Caco-2 (cell line): Measurements from ENCODE around the gene ATP6V1F. TPM values are rescaled to one million over a fixed set of nuclear protein-coding genes. Genes with fewer than 3 reads are reported as not detected.

Experiments
- BruUV-seq: library from RNA; stranded (reverse); fragments of 400-500 nt; replicated peaks from 2 replicates; lab custom pipeline; 2021; lab: Mats Ljungman, UMichigan
- CTCF ChIA-PET: fragments of 300-600 bp; sonication (Branson Sonifier 250); formaldehyde crosslinking; loops from one replicate; lab custom pipeline; 2022; ENCODE audit warnings: antibody characterized with exemption; lab: Charles Lee
- POLR2A ChIA-PET: fragments of 300-600 bp; sonication (Branson Sonifier 250); formaldehyde crosslinking; loops from one replicate; lab custom pipeline; 2022; ENCODE audit warnings: antibody characterized with exemption; lab: Charles Lee
- DNase-seq, 2 experiments: peaks; one replicate each; pipeline versions ENCODE4 v3.0.0 to v3.0.0-alpha.2; 2020 to 2022
- H3K27me3 ChIP-seq: replicated peaks from 2 replicates; pipeline ENCODE4 v1.6.0; 2011; ENCODE audit warnings: low read length; ENCODE audit not compliant: control insufficient read depth, insufficient read depth
- H3K36me3 ChIP-seq: 2 replicates; pipeline ENCODE4 v1.5.1; 2011; ENCODE audit warnings: low read length; ENCODE audit not compliant: control insufficient read depth, insufficient read depth
- H3K4me1 ChIP-seq: fragments of 250-450 bp; sonication (Bioruptor Pico); 2 replicates; pipeline ENCODE4 v1.5.1; 2020; ENCODE audit warnings: mild to moderate bottlenecking
- H3K4me3 ChIP-seq: 2 replicates; pipeline ENCODE4 v1.5.1; 2011; ENCODE audit warnings: low read depth, mild to moderate bottlenecking, control low read depth, low read length
- H3K9me3 ChIP-seq: fragments of 250-450 bp; sonication (Bioruptor Pico); 2 replicates; pipeline ENCODE4 v1.5.1; 2020; ENCODE audit warnings: mild to moderate bottlenecking, moderate library complexity
- H3K27ac Mint-ChIP-seq: one replicate; pipeline ENCODE4 v1.8.0; 2022; ENCODE audit warnings: mixed read lengths; ENCODE audit not compliant: unreplicated experiment
- H3K27me3 Mint-ChIP-seq: one replicate; pipeline ENCODE4 v1.8.0; 2022; ENCODE audit warnings: mixed read lengths; ENCODE audit not compliant: insufficient read depth, unreplicated experiment
- H3K36me3 Mint-ChIP-seq: one replicate; pipeline ENCODE4 v1.8.0; 2022; ENCODE audit warnings: mild to moderate bottlenecking, mixed read lengths; ENCODE audit not compliant: insufficient read depth, unreplicated experiment
- H3K4me1 Mint-ChIP-seq: one replicate; pipeline ENCODE4 v1.8.0; 2022; ENCODE audit warnings: low read depth, mixed read lengths; ENCODE audit not compliant: unreplicated experiment
- H3K4me3 Mint-ChIP-seq: one replicate; pipeline ENCODE4 v1.8.0; 2022; ENCODE audit warnings: mild to moderate bottlenecking, moderate library complexity, mixed read lengths; ENCODE audit not compliant: unreplicated experiment
- H3K9me3 Mint-ChIP-seq: one replicate; pipeline ENCODE4 v1.8.0; 2022; ENCODE audit warnings: mixed read lengths; ENCODE audit not compliant: unreplicated experiment
- intact Hi-C: fragments of 100-400 bp; cut with micrococcal nuclease; formaldehyde crosslinking; loops from one replicate; pipeline ENCODE4 v1.10.0; 2022; ENCODE audit not compliant: unreplicated experiment
- total RNA-seq: library from RNA; stranded (reverse); gene quantifications from 2 replicates; pipeline ENCODE4 v1.2.3, GENCODE V29; 2022
- TF ChIP-seq, protein P1 (sequence below), 2 experiments: fragments of 200-600 bp in 1 of 2; IDR thresholded peaks; 1 replicate in 1 of 2; 2 replicates in 1 of 2; pipeline versions ENCODE4 v1.5.1 to v1.8.0; 2011 to 2022; ENCODE audit warnings: antibody characterized with exemption in 1 of 2, control low read depth in 1 of 2, inconsistent platforms in 1 of 2, low read depth in 1 of 2, low read length in 1 of 2, mild to moderate bottlenecking in 1 of 2, moderate library complexity in 1 of 2; ENCODE audit not compliant: insufficient read depth in 1 of 2, severe bottlenecking in 1 of 2, unreplicated experiment in 1 of 2

The ATP6V1F gene
- total RNA-seq, 1 experiment from 2014 or later, result 162 TPM

DNA sequence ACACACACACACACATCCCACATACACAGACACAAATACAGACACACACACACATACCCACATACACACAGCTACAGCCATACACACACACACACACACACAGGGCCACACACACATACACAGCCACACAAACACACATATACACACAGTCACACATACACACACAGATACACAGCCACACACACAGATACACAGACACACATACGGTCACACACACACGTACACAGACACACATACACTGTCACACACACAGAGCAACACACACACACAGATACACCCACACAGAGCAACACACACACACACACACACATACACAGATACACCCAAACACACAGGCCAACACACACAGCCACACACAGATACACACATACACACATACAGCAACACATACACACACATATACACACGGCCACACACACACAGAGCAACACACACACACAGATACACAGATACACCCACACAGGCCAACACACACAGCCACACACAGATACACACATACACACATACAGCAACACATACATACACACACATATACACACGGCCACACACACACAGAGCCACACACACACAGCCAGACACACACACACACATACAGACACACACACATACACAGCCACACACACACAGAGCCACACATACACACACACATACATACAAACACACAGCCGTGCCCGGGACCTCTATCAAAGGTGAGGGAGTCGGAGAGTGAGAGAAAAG is 25.5 kb downstream of the ATP6V1F start:
- Mint-ChIP-seq H3K36me3 (no peaks in the 10 kb centered on the region), H3K9me3 (no peaks in the 10 kb centered on the region), H3K4me1 (no peaks in the 10 kb centered on the region), H3K27me3 (no peaks in the 10 kb centered on the region), H3K27ac (no peak overlapping the region), H3K4me3 (no peak overlapping the region)
- no peak for DNase-seq
- ChIA-PET POLR2A (no interaction called here), CTCF (interaction anchor here (0.6 kb wide), 2 partner anchors 55 to 203 kb away, joined by 5 to 10 read pairs; no protein-coding TSS in a partner anchor)
- no TSS peak for BruUV-seq
- Histone ChIP-seq H3K27me3 (no peaks in the 10 kb centered on the region), H3K4me1 (peaks cover 12% of the 10 kb centered on the region), H3K9me3 (no peaks in the 10 kb centered on the region), H3K36me3 (no peaks in the 10 kb centered on the region), H3K4me3 (no peak overlapping the region)
- TF ChIP-seq, protein P1, sequence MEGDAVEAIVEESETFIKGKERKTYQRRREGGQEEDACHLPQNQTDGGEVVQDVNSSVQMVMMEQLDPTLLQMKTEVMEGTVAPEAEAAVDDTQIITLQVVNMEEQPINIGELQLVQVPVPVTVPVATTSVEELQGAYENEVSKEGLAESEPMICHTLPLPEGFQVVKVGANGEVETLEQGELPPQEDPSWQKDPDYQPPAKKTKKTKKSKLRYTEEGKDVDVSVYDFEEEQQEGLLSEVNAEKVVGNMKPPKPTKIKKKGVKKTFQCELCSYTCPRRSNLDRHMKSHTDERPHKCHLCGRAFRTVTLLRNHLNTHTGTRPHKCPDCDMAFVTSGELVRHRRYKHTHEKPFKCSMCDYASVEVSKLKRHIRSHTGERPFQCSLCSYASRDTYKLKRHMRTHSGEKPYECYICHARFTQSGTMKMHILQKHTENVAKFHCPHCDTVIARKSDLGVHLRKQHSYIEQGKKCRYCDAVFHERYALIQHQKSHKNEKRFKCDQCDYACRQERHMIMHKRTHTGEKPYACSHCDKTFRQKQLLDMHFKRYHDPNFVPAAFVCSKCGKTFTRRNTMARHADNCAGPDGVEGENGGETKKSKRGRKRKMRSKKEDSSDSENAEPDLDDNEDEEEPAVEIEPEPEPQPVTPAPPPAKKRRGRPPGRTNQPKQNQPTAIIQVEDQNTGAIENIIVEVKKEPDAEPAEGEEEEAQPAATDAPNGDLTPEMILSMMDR (IDR thresholded peaks at IDR 0.05; ENCODE audit: insufficient read depth in 1 of 2, low read depth in 1 of 2, low read length in 1 of 2, severe bottlenecking in 1 of 2, unreplicated experiment in 1 of 2), result no peak
- intact Hi-C loops, result loop anchor here (10.0 kb wide), 1 partner anchor 283 kb away; no protein-coding TSS in a partner anchor

DNA sequence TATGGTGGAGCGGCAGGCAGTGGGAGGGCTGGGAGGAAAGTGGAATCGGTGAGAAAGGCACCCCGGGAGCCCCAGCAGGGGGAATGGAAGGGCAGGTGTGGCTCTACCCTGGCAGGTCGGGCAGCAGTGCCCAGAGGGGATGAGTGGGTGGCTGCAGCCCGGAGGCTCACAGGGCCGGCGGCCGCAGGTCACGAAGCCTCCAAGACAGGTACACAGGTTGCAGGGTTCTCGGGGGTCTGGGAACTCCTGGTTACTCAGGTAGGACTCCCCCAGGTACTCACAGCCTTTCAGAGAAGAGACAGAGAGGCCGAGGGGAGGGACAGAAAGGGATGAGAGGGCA is 26.1 kb downstream of the ATP6V1F start:
- intact Hi-C loops, result loop anchor here (10.0 kb wide), 1 partner anchor 284 kb away; no protein-coding TSS in a partner anchor
- CTCF ChIA-PET, result interaction anchor here (0.6 kb wide), 2 partner anchors 56 to 203 kb away, joined by 5 to 10 read pairs; no protein-coding TSS in a partner anchor
- no peaks in the 10 kb centered on the region for H3K9me3 Mint-ChIP-seq
- H3K36me3 Mint-ChIP-seq, result no peaks in the 10 kb centered on the region
- POLR2A ChIA-PET, result no interaction called here
- H3K27me3 ChIP-seq, result no peaks in the 10 kb centered on the region
- DNase-seq, result no peak
- TF ChIP-seq, protein P1 (IDR thresholded peaks at IDR 0.05; ENCODE audit: insufficient read depth in 1 of 2, low read depth in 1 of 2, low read length in 1 of 2, severe bottlenecking in 1 of 2, unreplicated experiment in 1 of 2), result no peak
- no peak overlapping the region for H3K4me3 ChIP-seq
- H3K9me3 ChIP-seq, result no peaks in the 10 kb centered on the region
- BruUV-seq, result no TSS peak
- no peaks in the 10 kb centered on the region for H3K4me1 Mint-ChIP-seq
- no peaks in the 10 kb centered on the region for H3K27me3 Mint-ChIP-seq
- peaks cover 10% of the 10 kb centered on the region for H3K4me1 ChIP-seq
- H3K4me3 Mint-ChIP-seq, result no peak overlapping the region
- H3K27ac Mint-ChIP-seq, result no peak overlapping the region
- no peaks in the 10 kb centered on the region for H3K36me3 ChIP-seq

DNA sequence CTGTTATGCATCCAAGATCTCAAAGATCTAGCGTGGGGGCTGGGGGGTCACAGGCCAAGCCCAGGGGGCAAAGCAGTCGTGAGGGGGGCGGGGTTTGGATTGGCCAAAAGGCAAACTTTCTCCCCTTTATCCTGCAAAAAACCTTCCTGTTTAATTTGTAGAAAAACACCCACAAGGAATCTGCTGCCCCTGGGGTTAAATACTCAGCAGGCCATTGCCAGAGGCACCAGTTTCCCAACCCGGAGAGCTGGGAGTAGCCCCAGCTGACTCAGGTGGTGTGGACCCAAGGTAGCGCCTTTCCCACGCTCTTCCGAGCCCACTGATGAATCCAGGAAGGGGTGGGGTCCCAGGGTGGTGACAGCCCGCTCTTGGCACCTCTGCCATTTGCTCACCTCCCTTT is 26.5 kb downstream of the ATP6V1F start:
- Histone ChIP-seq H3K4me3 (no peak overlapping the region), H3K9me3 (no peaks in the 10 kb centered on the region), H3K27me3 (no peaks in the 10 kb centered on the region), H3K36me3 (no peaks in the 10 kb centered on the region), H3K4me1 (peaks cover 6% of the 10 kb centered on the region)
- BruUV-seq, result no TSS peak
- Mint-ChIP-seq H3K27ac (no peak overlapping the region), H3K9me3 (no peaks in the 10 kb centered on the region), H3K27me3 (no peaks in the 10 kb centered on the region), H3K4me3 (no peak overlapping the region), H3K4me1 (no peaks in the 10 kb centered on the region), H3K36me3 (no peaks in the 10 kb centered on the region)
- intact Hi-C loops, result loop anchor here (10.0 kb wide), 1 partner anchor 284 kb away; no protein-coding TSS in a partner anchor
- CTCF ChIA-PET, result interaction anchor here (0.6 kb wide), 2 partner anchors 56 to 202 kb away, joined by 5 to 10 read pairs; no protein-coding TSS in a partner anchor
- POLR2A ChIA-PET, result no interaction called here
- TF ChIP-seq, protein P1 (IDR thresholded peaks at IDR 0.05; ENCODE audit: insufficient read depth in 1 of 2, low read depth in 1 of 2, low read length in 1 of 2, severe bottlenecking in 1 of 2, unreplicated experiment in 1 of 2), result no peak
- no peak for DNase-seq
